Hepatocyte (in vitro differentiated cells): ENCODE measurements around the gene PCBP3.

Experiments
- EZH2 ChIP-seq: fragments of 200-600 bp; sonication (generic); IDR thresholded peaks from 2 replicates; pipeline ENCODE4 v1.6.1; 2016; ENCODE audit warnings: antibody characterized with exemption, mild to moderate bottlenecking, borderline replicate concordance
- TF ChIP-seq, protein P1 (sequence below): fragments of 200-600 bp; sonication (generic); IDR thresholded peaks from 2 replicates; pipeline ENCODE4 v1.5.1; 2016; ENCODE audit warnings: antibody characterized with exemption, mild to moderate bottlenecking; ENCODE audit not compliant: poor library complexity

DNA sequence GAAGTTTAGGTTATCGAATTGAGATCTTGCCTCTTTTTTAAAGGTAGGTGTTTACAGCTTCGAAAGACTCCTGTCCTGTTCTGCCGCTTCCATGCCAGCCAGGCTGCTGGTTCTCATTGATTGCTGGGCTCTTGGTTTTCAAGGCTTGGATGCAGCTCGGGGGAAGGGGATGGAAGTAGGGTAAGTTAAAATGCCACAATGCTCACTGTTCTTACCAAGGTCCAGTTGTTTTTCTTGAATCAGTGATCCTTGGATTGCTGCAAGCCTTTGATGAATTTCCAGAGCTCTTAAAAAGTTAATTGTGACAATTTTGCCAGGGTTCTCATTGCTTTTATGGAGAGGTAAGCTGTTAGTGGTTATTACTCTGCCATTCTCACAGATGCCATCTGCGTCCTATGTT is 74.9 kb downstream of the PCBP3 start:
- TF ChIP-seq, protein P1, sequence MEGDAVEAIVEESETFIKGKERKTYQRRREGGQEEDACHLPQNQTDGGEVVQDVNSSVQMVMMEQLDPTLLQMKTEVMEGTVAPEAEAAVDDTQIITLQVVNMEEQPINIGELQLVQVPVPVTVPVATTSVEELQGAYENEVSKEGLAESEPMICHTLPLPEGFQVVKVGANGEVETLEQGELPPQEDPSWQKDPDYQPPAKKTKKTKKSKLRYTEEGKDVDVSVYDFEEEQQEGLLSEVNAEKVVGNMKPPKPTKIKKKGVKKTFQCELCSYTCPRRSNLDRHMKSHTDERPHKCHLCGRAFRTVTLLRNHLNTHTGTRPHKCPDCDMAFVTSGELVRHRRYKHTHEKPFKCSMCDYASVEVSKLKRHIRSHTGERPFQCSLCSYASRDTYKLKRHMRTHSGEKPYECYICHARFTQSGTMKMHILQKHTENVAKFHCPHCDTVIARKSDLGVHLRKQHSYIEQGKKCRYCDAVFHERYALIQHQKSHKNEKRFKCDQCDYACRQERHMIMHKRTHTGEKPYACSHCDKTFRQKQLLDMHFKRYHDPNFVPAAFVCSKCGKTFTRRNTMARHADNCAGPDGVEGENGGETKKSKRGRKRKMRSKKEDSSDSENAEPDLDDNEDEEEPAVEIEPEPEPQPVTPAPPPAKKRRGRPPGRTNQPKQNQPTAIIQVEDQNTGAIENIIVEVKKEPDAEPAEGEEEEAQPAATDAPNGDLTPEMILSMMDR, result no peak
- TF ChIP-seq EZH2, result no peak
